Heart right ventricle (tissue), 16 donors: ENCODE data around the gene PGAP6. TPM values are rescaled to one million over a fixed set of nuclear protein-coding genes. Genes with fewer than 3 reads are reported as not detected.

Experiments
- ATAC-seq, 8 donors: fragments of 200-7000 bp; cut with Tn5 transposase; one replicate each; pipeline ENCODE4 v1.9.1; 2020; ENCODE audit warnings: mild to moderate bottlenecking in 8 of 8, moderate library complexity in 8 of 8, moderate number of reproducible peaks in 1 of 8
- DNase-seq, 2 donors: peaks; one replicate each; pipeline ENCODE4 v3.0.0-alpha.2; 2020
- H3K27ac ChIP-seq, 10 donors: fragments of 200-600 bp; sonication (generic) in 2 of 10; one replicate each; pipeline versions ENCODE4 v1.5.0 to v1.8.0; 2020 to 2022; ENCODE audit warnings: mild to moderate bottlenecking in 3 of 10
- H3K27me3 ChIP-seq, 7 donors: fragments of 200-600 bp; one replicate each; pipeline ENCODE4 v1.8.0; 2021 to 2022; ENCODE audit warnings: mild to moderate bottlenecking in 2 of 7
- H3K36me3 ChIP-seq, 9 donors: fragments of 200-600 bp; sonication (generic) in 1 of 9; one replicate each; pipeline versions ENCODE4 v1.5.0 to v1.8.0; 2020 to 2022; ENCODE audit warnings: mild to moderate bottlenecking in 2 of 9
- H3K4me1 ChIP-seq, 9 donors: fragments of 200-600 bp; sonication (generic) in 1 of 9; one replicate each; pipeline versions ENCODE4 v1.5.0 to v1.8.0; 2020 to 2022; ENCODE audit warnings: mild to moderate bottlenecking in 4 of 9
- H3K4me3 ChIP-seq, 10 donors: fragments of 200-600 bp; sonication (generic) in 2 of 10; one replicate each; pipeline versions ENCODE4 v1.5.0 to v1.8.0; 2020 to 2022; ENCODE audit warnings: mild to moderate bottlenecking in 7 of 10, moderate library complexity in 2 of 10
- H3K9me3 ChIP-seq, 11 donors: fragments of 200-600 bp in 10 of 11; sonication (generic) in 2 of 11; one replicate each; pipeline versions ENCODE4 v1.5.0 to v1.8.0; 2013 to 2022; ENCODE audit warnings: mild to moderate bottlenecking in 2 of 11, control low read depth in 1 of 11, moderate library complexity in 1 of 11
- WGBS, 2 donors: extraction: QIAGEN DNeasy Blood & Tissue Kit; methylation state at CpG; one replicate each; pipeline ENCODE4 v1.1.7; 2013; ENCODE audit warnings: inconsistent platforms in 1 of 2; 5-methylcytosine and 5-hydroxymethylcytosine counted together
- intact Hi-C, 10 donors: fragments of 100-400 bp; cut with DNase I; formaldehyde crosslinking; loops; one replicate each; pipeline versions ENCODE4 v1.11.1 to v1.14.2; 2022
- polyA plus RNA-seq, 2 donors: library from polyadenylated mRNA; stranded (reverse); fragments of 200-250 nt; gene quantifications; one replicate each; pipeline ENCODE4 v1.2.3, GENCODE V29; 2013
- total RNA-seq, 10 donors: library from RNA; stranded (reverse); fragmentation: NEBNext Ultra II Directional in 3 of 10; extraction: Animal tissue kit (Norgen Biotek cat#: 25700) in 3 of 10; gene quantifications; one replicate each; pipeline versions ENCODE4 v1.2.1 to v1.2.4, GENCODE V29; 2021 to 2023
- TF ChIP-seq, protein P1 (sequence below), 9 donors: fragments of 200-600 bp; sonication (generic) in 2 of 9; IDR thresholded peaks; one replicate each; pipeline versions ENCODE4 v1.5.0 to v1.8.0; 2021 to 2022; ENCODE audit warnings: antibody characterized with exemption in 9 of 9, mild to moderate bottlenecking in 5 of 9, moderate library complexity in 1 of 9
- donor health status: Arrhythmogenic right ventricular cardiomyopathy.
- donor health status: ischemic (EF 13 %, LVEDD 7.1; RV severe dilation, severe dysfunction).
- donor health status: healthy with polysubstance abuse.
- donor health status: DM: no; HTN: yes; CAD: no.
- donor health status: DM: no; HTN: no; CAD: no.
- donor health status: ischemic (EF 25% LVEDD 6.9; RV normal size, moderate dysfunction).
- donor health status: ischemic (EF 25% LVEDD 5.7; RV mildly dilated, moderate dysfunction).
- donor health status: healthy.
- donor health status: DM: yes; HTN: yes; CAD: no.
- donor health status: Ischemic cardiomyopathy.
- donor health status: ischemic (EF 35%, LVEDD 5.7; RV mildly dilated, moderate dysfunction).
- donor health status: nonischemic (EF 11% LVEDD 7.7; RV severe dilation, severe dysfunction).
- donor health status: DM: yes; HTN: yes; CAD: no.
- donor health status: PGD.
- donor health status: ischemic (EF 29% LVEDD 5.4; RV normal size, mild dysfunction).
- donor health status: nonischemic (EF 23%, LVEDD 6.1; RV moderate dilation, normal function).

PGAP6 gene
- total and polyA plus RNA-seq, 12 donors: 27.1 to 57.3 (median 33.1) TPM

DNA sequence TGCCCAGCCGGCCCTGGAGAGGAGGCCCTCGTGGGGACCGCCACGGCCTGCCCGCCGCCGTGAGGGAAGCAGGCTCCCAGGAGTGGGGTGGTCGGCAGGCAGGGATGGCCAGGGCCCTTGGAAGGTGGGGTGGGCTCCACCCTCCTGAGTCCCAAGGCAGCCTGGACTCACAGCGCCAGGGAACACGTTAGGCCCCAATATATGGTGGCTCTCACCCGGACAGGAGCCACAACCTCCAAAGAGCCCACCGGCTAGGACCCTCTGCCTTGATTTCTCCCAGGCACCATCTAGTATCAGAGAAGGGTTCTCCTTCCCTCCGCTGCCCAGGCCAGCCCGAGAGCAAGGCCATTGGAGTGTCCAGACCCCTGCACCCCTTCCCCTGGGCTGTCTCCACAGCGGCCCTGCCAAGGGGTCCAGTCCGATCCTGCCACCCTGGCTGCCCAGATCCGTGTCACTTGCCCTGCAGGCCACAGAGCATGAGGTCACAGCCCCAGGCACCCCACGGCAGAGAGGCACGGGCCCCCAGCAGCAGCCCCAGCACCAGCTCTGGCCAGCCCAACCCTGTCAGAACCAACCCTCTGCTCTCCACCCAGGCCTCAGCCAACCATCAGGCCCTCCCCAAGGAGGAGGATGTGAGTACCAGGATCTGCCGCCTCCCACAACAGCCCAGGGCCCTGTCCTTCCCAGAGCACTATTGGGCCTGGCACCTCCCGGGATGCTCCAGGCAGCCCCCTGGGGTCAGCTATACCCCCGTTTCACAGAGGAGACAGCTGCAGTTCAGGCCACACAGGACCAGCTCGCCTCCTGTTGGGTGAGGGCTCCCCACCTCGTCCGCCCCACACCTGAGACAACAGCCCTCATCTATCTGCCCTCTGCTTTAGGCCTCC, 28.1 kb downstream of the PGAP6 start:
- intact Hi-C loops: loop anchor here in 7 of 10 donors (2.0 to 10.0 kb wide), 6 partner anchors 111 to 129 kb away; partner anchors contain the start of genes LUC7L (in 3 of the 7) and FAM234A (in 2 of the 7)
- ATAC-seq (peak in 5 of 8 donors; percentile 1 to 23 (median 4)), DNase-seq (peak in 1 of 2 donors; percentile 28)
- H3K36me3 ChIP-seq: peaks cover 0 to 14% (median 0%) of the 10 kb centered on the region in 9 donors
- peaks cover 5 to 27% (median 15%) of the 10 kb centered on the region in 9 donors for H3K4me1 ChIP-seq
- TF ChIP-seq, protein P1, sequence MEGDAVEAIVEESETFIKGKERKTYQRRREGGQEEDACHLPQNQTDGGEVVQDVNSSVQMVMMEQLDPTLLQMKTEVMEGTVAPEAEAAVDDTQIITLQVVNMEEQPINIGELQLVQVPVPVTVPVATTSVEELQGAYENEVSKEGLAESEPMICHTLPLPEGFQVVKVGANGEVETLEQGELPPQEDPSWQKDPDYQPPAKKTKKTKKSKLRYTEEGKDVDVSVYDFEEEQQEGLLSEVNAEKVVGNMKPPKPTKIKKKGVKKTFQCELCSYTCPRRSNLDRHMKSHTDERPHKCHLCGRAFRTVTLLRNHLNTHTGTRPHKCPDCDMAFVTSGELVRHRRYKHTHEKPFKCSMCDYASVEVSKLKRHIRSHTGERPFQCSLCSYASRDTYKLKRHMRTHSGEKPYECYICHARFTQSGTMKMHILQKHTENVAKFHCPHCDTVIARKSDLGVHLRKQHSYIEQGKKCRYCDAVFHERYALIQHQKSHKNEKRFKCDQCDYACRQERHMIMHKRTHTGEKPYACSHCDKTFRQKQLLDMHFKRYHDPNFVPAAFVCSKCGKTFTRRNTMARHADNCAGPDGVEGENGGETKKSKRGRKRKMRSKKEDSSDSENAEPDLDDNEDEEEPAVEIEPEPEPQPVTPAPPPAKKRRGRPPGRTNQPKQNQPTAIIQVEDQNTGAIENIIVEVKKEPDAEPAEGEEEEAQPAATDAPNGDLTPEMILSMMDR (IDR thresholded peaks at IDR 0.05): no peak
- peak overlapping the region in 9 of 10 donors; percentile 21 to 71 (median 55) for H3K27ac ChIP-seq
- H3K27me3 ChIP-seq: no peaks in the 10 kb centered on the region
- 65 to 70% methylated on average over 24 to 25 of the region's 25 CpGs for WGBS, 2 donors
- H3K4me3 ChIP-seq: peak overlapping the region in 9 of 10 donors; percentile 17 to 74 (median 49)
- H3K9me3 ChIP-seq: no peaks in the 10 kb centered on the region

DNA sequence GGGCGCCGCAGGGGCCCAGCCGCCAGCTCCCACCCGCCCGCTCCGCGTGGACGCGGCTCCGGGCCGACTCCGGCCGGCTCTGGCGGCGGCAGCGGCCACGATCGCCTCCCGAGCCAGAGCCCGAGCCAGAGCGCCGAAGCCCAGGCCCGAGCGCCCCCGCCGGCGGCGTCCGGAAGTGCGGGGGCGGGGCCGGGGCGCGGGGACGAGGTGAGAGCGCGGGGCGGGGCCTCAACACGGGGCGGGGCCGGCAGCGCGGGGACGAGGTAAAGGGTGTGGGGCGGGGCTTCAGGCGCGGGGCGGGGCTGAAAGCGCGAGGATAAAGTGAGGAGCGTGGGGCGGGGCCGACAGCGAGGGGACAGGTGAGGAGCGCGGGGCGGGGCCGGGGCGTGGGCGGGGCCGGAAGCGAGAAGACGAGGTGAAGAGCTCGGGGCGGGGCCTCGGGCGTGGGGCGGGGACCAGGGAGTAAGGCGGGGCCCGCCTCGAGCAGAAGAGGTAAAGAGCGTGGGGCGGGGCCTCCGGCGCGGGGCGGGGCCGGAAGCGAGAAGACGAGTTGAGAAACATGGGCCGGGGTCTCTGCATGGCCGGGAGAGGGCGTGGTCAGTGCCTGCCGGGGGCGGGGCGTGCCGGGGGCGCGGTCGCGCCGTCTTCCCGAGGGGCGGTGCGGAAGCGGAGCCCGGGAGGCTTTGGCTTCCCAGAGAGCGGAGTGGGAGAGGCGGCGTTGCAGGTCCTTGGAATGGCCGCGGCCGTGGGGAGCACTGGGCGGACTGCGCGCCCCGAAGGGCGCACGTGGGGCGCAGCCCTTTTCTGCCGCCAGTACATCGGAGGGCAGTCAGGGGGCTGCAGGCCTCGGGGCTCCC, 29.0 kb downstream of the PGAP6 start, which contains the start of gene AXIN1:
AXIN1 (minus strand) TSS at position 177 of the 857 bp plus-strand sequence. CDS start 5,698 bp downstream, outside the sequence.
- H3K36me3 ChIP-seq: peaks cover 0 to 14% (median 0%) of the 10 kb centered on the region in 9 donors
- peak within 1 kb of the TSS in 9 of 10 donors; percentile 44 to 81 (median 57) for H3K27ac ChIP-seq
- H3K27me3 ChIP-seq: no peaks in the 10 kb centered on the region
- peaks cover 5 to 31% (median 15%) of the 10 kb centered on the region in 9 donors for H3K4me1 ChIP-seq
- peak; percentile 97 to 99 for DNase-seq
- TF ChIP-seq, protein P1 (IDR thresholded peaks at IDR 0.05): peak; percentile 29 to 82 (median 49)
- WGBS, 2 donors: 2% methylated on average over 58 to 112 of the region's 113 CpGs
- ATAC-seq: peak; percentile 89 to 97 (median 95)
- H3K9me3 ChIP-seq: no peaks in the 10 kb centered on the region
- H3K4me3 ChIP-seq: peak within 1 kb of the TSS; percentile 42 to 85 (median 68)
- intact Hi-C loops: loop anchor here in 7 of 10 donors (2.0 to 10.0 kb wide), 6 partner anchors 110 to 128 kb away; partner anchors contain the start of genes LUC7L (in 3 of the 7) and FAM234A (in 2 of the 7)

DNA sequence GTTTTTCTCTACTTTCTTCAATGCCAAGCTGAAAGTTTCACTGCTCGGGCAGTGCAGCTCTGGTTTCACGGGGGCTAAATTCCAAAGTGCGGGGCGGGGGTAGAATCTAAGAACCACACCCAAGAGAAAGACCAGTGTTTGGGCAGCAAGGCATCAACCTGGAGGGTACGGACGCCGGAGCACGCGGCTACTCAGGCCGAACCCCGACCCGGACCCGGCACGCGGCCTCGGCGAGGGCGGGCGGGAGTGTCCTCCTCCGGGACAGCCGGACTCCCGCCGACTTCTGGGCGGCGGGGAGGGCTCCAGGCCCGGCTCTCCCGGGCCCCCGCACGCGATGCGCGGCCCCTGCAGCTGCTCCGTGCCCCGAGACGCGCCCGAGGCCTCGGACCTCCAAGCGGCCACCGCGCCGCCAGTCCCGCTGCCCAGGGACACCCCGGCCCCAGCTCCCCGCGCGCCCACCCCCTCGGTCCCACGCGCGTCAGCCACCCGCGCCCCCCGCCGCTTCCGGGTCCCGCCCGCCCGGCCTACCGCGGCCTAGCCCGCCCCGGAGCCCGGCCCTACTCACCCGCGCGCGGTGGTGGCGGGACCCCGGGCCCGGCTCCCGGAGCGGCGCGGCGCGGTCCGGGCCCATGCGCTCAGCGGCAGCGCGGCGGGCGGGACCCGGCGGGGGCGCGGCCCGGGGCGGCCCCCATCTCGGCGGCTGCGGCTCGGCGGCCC, 29.8 kb downstream of the PGAP6 start:
- Histone ChIP-seq H3K9me3 (no peaks in the 10 kb centered on the region), H3K4me1 (peaks cover 5 to 36% (median 15%) of the 10 kb centered on the region in 9 donors), H3K36me3 (peaks cover 0 to 20% (median 0%) of the 10 kb centered on the region in 9 donors), H3K27ac (peak overlapping the region in 8 of 10 donors; percentile 43 to 81 (median 56)), H3K27me3 (no peaks in the 10 kb centered on the region), H3K4me3 (peak overlapping the region; percentile 42 to 85 (median 68))
- intact Hi-C loops: loop anchor here in 7 of 10 donors (2.0 to 10.0 kb wide), 6 partner anchors 110 to 127 kb away; partner anchors contain the start of genes LUC7L (in 3 of the 7) and FAM234A (in 2 of the 7)
- DNase-seq (peak in 1 of 2 donors; percentile 57), ATAC-seq (no peak)
- TF ChIP-seq, protein P1 (IDR thresholded peaks at IDR 0.05): no peak
- 0% methylated on average over 82 to 95 of the region's 95 CpGs for WGBS, 2 donors
